CD14-positive monocyte (primary cell): ENCODE data around the gene PTPRD. TPM values are rescaled to one million over a fixed set of nuclear protein-coding genes. Genes with fewer than 3 reads are reported as not detected.

ENCODE experiments used
- DNase-seq, 3 donors: peaks; one replicate each; pipeline ENCODE4 v3.0.0-alpha.2; 2011 to 2022
- H2AFZ ChIP-seq: 2 replicates; pipeline ENCODE4 v1.6.0; 2012; ENCODE audit warnings: mild to moderate bottlenecking, low read depth, low read length, inconsistent platforms; ENCODE audit not compliant: insufficient read depth, poor library complexity, severe bottlenecking
- H3K27ac ChIP-seq, 2 donors: 1 replicate in 1 of 2; 2 replicates in 1 of 2; pipeline ENCODE4 v1.5.1; 2012 to 2013; ENCODE audit warnings: low read length in 2 of 2, control low read depth in 1 of 2, inconsistent platforms in 1 of 2, low read depth in 1 of 2, mild to moderate bottlenecking in 1 of 2
- H3K27me3 ChIP-seq, 2 donors: one replicate each; pipeline versions ENCODE4 v1.6.0 to v1.6.1; 2011 to 2013; ENCODE audit warnings: low read length in 2 of 2; ENCODE audit not compliant: control insufficient read depth in 2 of 2, insufficient read depth in 2 of 2
- H3K36me3 ChIP-seq, 2 donors: replicated peaks in 1 of 2; 1 replicate in 1 of 2; 2 replicates in 1 of 2; pipeline versions ENCODE4 v1.5.1 to v1.6.1; 2012 to 2013; ENCODE audit warnings: low read length in 2 of 2, control low read depth in 1 of 2, inconsistent platforms in 1 of 2, mild to moderate bottlenecking in 1 of 2; ENCODE audit not compliant: insufficient read depth in 2 of 2, control insufficient read depth in 1 of 2
- H3K4me1 ChIP-seq, 2 donors: 1 replicate in 1 of 2; 2 replicates in 1 of 2; pipeline versions ENCODE4 v1.5.1 to v1.6.1; 2012 to 2013; ENCODE audit warnings: low read length in 2 of 2, control low read depth in 1 of 2, inconsistent platforms in 1 of 2, mild to moderate bottlenecking in 1 of 2, moderate library complexity in 1 of 2; ENCODE audit not compliant: insufficient read depth in 2 of 2, control insufficient read depth in 1 of 2
- H3K4me2 ChIP-seq: replicated peaks from 2 replicates; pipeline ENCODE3; 2012; ENCODE audit warnings: low read length, moderate library complexity, mild to moderate bottlenecking; ENCODE audit not compliant: poor library complexity, severe bottlenecking; ENCODE audit errors: extremely low read depth
- H3K4me3 ChIP-seq, 3 experiments: fragments of 200-600 bp in 1 of 3; sonication (generic) in 1 of 3; replicated peaks in 1 of 3; 1 replicate in 2 of 3; 2 replicates in 1 of 3; pipeline ENCODE4 v1.5.1; 2011 to 2013; ENCODE audit warnings: low read length in 3 of 3, mild to moderate bottlenecking in 3 of 3, control low read depth in 2 of 3, low read depth in 2 of 3, inconsistent platforms in 1 of 3, moderate library complexity in 1 of 3
- H3K79me2 ChIP-seq: 2 replicates; pipeline ENCODE4 v1.6.0; 2012; ENCODE audit warnings: mild to moderate bottlenecking, control low read depth, inconsistent platforms, low read length, moderate library complexity; ENCODE audit not compliant: insufficient read depth
- H3K9ac ChIP-seq: 2 replicates; pipeline ENCODE4 v1.6.0; 2017; ENCODE audit warnings: low read length, mild to moderate bottlenecking; ENCODE audit not compliant: insufficient read depth, poor library complexity, severe bottlenecking
- H3K9me3 ChIP-seq, 2 donors: replicated peaks in 1 of 2; 1 replicate in 1 of 2; 2 replicates in 1 of 2; pipeline versions ENCODE4 v1.5.1 to v1.6.1; 2012 to 2013; ENCODE audit warnings: low read length in 2 of 2, control low read depth in 1 of 2; ENCODE audit not compliant: control insufficient read depth in 1 of 2, insufficient read depth in 1 of 2
- H4K20me1 ChIP-seq: 2 replicates; pipeline ENCODE4 v1.6.0; 2012; ENCODE audit warnings: mild to moderate bottlenecking, low read length, control low read depth, moderate library complexity; ENCODE audit not compliant: insufficient read depth
- H3K27ac Mint-ChIP-seq, 7 donors: one replicate each; pipeline ENCODE4 v1.8.0; 2020; ENCODE audit warnings: mild to moderate bottlenecking in 7 of 7, mixed read lengths in 7 of 7, moderate library complexity in 6 of 7, inconsistent platforms in 2 of 7
- H3K27me3 Mint-ChIP-seq, 3 donors: one replicate each; pipeline ENCODE4 v1.8.0; 2021 to 2022; ENCODE audit warnings: low read depth in 3 of 3, mild to moderate bottlenecking in 3 of 3, mixed read lengths in 3 of 3, moderate library complexity in 3 of 3, inconsistent platforms in 1 of 3
- H3K36me3 Mint-ChIP-seq, 2 donors: one replicate each; pipeline ENCODE4 v1.8.0; 2020; ENCODE audit warnings: mixed read lengths in 2 of 2, inconsistent platforms in 1 of 2, mild to moderate bottlenecking in 1 of 2
- H3K4me1 Mint-ChIP-seq: one replicate; pipeline ENCODE4 v1.8.0; 2020; ENCODE audit warnings: mild to moderate bottlenecking, mixed read lengths
- H3K4me3 Mint-ChIP-seq, 2 donors: one replicate each; pipeline ENCODE4 v1.8.0; 2020; ENCODE audit warnings: mild to moderate bottlenecking in 2 of 2, mixed read lengths in 2 of 2, moderate library complexity in 1 of 2
- H3K9me3 Mint-ChIP-seq, 7 donors: one replicate each; pipeline ENCODE4 v1.8.0; 2020 to 2022; ENCODE audit warnings: mixed read lengths in 7 of 7, mild to moderate bottlenecking in 6 of 7, moderate library complexity in 6 of 7, inconsistent platforms in 2 of 7
- WGBS: methylation state at CpG from one replicate; pipeline ENCODE4 v1.1.5; 2013; ENCODE audit warnings: missing lambda C conversion rate; ENCODE audit not compliant: insufficient coverage; 5-methylcytosine and 5-hydroxymethylcytosine counted together
- intact Hi-C, 2 donors: fragments of 100-400 bp; cut with micrococcal nuclease; formaldehyde crosslinking; loops; one replicate each; pipeline versions ENCODE4 v1.15.0 to v1.15.1; 2023
- polyA plus RNA-seq, 3 donors: library from polyadenylated mRNA; depleted of rRNA in 1 of 3; unstranded in 2 of 3; stranded (reverse) in 1 of 3; fragments of 300-500 nt in 2 of 3; fragments of >200 nt in 1 of 3; fragmentation: Illumina TruSeq in 2 of 3; gene quantifications; 1 replicate in 2 of 3; 2 replicates in 1 of 3; pipeline ENCODE4 v1.2.3, GENCODE V29; 2012 to 2021
- TF ChIP-seq, protein P1 (sequence below): fragments of 200-600 bp; IDR thresholded peaks from one replicate; pipeline ENCODE4 v1.8.0; 2022; ENCODE audit warnings: antibody characterized with exemption, mild to moderate bottlenecking

Gene PTPRD
- polyA plus RNA-seq, 3 donors = not detected

DNA sequence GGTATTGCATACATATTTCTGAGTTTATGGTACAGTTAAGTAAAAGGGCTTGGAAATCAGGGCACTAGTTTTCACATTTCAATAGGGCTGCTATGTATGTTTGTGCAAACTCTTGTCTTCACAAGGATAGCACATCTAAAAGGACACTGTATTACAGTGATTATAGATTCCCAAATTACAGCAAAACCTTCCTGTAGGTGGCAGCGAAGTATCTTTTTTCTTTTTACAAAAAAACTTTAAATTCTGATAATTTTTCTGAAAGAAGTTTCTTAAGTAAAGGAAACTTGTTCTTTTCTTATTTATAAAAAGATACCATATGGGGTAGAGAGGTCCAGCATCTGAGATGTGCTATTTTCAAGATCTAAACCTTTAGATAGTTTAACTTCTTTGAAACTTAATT is 337.8 kb downstream of the PTPRD start:
- Mint-ChIP-seq H3K4me1 (no peaks in the 10 kb centered on the region), H3K9me3 (peaks cover 0 to 4% (median 0%) of the 10 kb centered on the region in 7 donors)

DNA sequence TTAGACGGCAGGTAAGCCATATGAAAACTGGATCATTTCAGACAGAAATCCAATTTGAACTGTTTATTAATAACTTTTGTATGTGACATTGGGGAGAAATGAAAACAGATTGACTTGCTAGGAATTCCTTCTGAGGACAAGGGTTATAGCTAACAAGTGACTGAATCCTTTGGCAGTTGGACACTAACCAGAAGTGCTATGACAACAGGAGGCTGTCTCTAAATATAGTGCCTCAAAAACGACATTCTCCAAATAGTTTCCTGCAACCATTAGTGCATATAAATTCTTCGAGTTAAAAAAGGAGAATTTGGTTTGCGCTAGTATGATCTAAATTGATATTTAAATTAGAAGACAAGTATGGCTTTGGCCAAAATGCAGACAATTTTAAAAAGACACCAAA is 338.6 kb downstream of the PTPRD start:
- Histone ChIP-seq H3K4me3 (no peak overlapping the region), H3K9ac (no peak overlapping the region), H3K27ac (no peak overlapping the region), H3K36me3 (no peaks in the 10 kb centered on the region), H3K4me2 (no peak overlapping the region), H3K4me1 (no peaks in the 10 kb centered on the region), H3K79me2 (no peaks in the 10 kb centered on the region), H2AFZ (no peak overlapping the region), H3K27me3 (no peaks in the 10 kb centered on the region), H3K9me3 (no peaks in the 10 kb centered on the region), H4K20me1 (no peaks in the 10 kb centered on the region)
- no CpG with 5 or more reads among the region's 4 CpGs for WGBS
- intact Hi-C loops = no loop called here
- Mint-ChIP-seq H3K27me3 (no peaks in the 10 kb centered on the region), H3K27ac (no peak overlapping the region), H3K9me3 (peaks cover 0 to 4% (median 0%) of the 10 kb centered on the region in 7 donors), H3K4me3 (no peak overlapping the region), H3K36me3 (no peaks in the 10 kb centered on the region), H3K4me1 (no peaks in the 10 kb centered on the region)
- no peak for DNase-seq
- TF ChIP-seq, protein P1, sequence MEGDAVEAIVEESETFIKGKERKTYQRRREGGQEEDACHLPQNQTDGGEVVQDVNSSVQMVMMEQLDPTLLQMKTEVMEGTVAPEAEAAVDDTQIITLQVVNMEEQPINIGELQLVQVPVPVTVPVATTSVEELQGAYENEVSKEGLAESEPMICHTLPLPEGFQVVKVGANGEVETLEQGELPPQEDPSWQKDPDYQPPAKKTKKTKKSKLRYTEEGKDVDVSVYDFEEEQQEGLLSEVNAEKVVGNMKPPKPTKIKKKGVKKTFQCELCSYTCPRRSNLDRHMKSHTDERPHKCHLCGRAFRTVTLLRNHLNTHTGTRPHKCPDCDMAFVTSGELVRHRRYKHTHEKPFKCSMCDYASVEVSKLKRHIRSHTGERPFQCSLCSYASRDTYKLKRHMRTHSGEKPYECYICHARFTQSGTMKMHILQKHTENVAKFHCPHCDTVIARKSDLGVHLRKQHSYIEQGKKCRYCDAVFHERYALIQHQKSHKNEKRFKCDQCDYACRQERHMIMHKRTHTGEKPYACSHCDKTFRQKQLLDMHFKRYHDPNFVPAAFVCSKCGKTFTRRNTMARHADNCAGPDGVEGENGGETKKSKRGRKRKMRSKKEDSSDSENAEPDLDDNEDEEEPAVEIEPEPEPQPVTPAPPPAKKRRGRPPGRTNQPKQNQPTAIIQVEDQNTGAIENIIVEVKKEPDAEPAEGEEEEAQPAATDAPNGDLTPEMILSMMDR = no peak

More for the DNA sequence above, 337.8 kb downstream of the PTPRD start:
- Histone ChIP-seq H3K36me3 (no peaks in the 10 kb centered on the region), H3K4me2 (no peak overlapping the region), H2AFZ (no peak overlapping the region), H4K20me1 (no peaks in the 10 kb centered on the region), H3K27me3 (no peaks in the 10 kb centered on the region), H3K9ac (no peak overlapping the region), H3K4me3 (no peak overlapping the region), H3K27ac (no peak overlapping the region), H3K9me3 (no peaks in the 10 kb centered on the region), H3K79me2 (no peaks in the 10 kb centered on the region), H3K4me1 (no peaks in the 10 kb centered on the region)
- Mint-ChIP-seq H3K27ac (no peak overlapping the region), H3K4me3 (no peak overlapping the region), H3K36me3 (no peaks in the 10 kb centered on the region), H3K27me3 (no peaks in the 10 kb centered on the region)
- WGBS = no CpG with 5 or more reads among the region's 1 CpG
- TF ChIP-seq, protein P1 = no peak
- intact Hi-C loops = no loop called here
- DNase-seq = no peak
